Coronary artery (tissue), 2 donors: ENCODE data around the gene BTBD7.

Experiments
- DNase-seq: peaks from one replicate; pipeline ENCODE4 v3.0.0-alpha.2; 2017; ENCODE audit warnings: low spot score
- H3K27ac ChIP-seq, 2 donors: fragments of 200-600 bp; sonication (generic); one replicate each; pipeline ENCODE4 v1.5.1; 2016 to 2019
- H3K4me3 ChIP-seq: fragments of 200-600 bp; sonication (generic); 2 replicates; pipeline ENCODE4 v1.5.1; 2016; ENCODE audit warnings: mild to moderate bottlenecking, moderate library complexity
- TF ChIP-seq, protein P1 (sequence below): fragments of 200-600 bp; sonication (generic); IDR thresholded peaks from one replicate; pipeline ENCODE4 v1.5.1; 2019; ENCODE audit warnings: antibody characterized with exemption

The BTBD7 gene

DNA sequence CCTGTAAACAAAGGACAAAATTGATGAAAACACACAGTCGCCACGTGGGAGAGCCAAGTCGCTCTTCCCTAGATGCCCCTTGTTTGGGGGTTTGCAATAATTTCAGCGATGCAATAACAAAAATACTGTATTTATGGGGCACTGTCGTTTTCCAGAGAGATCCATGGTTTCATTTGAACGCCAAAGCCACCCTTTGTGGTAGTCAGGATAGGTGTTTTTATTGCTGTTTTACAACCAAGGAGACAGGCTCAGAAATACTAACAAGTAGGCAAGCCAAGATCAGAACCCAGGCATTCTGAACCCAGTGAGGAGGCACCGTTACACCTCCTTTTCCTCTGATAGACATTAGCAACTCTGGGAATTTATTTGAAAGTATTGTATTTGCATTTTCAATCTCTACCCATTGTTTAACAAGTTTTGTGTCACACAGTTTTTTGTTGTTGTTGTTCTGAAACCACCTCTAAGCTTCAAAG, 831 bp upstream of the BTBD7 start:
- H3K4me3 ChIP-seq, result peak overlapping the region; percentile 98
- H3K27ac ChIP-seq, result peak overlapping the region; percentile 95 to 100
- TF ChIP-seq, protein P1, sequence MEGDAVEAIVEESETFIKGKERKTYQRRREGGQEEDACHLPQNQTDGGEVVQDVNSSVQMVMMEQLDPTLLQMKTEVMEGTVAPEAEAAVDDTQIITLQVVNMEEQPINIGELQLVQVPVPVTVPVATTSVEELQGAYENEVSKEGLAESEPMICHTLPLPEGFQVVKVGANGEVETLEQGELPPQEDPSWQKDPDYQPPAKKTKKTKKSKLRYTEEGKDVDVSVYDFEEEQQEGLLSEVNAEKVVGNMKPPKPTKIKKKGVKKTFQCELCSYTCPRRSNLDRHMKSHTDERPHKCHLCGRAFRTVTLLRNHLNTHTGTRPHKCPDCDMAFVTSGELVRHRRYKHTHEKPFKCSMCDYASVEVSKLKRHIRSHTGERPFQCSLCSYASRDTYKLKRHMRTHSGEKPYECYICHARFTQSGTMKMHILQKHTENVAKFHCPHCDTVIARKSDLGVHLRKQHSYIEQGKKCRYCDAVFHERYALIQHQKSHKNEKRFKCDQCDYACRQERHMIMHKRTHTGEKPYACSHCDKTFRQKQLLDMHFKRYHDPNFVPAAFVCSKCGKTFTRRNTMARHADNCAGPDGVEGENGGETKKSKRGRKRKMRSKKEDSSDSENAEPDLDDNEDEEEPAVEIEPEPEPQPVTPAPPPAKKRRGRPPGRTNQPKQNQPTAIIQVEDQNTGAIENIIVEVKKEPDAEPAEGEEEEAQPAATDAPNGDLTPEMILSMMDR, result no peak
- no peak for DNase-seq

DNA sequence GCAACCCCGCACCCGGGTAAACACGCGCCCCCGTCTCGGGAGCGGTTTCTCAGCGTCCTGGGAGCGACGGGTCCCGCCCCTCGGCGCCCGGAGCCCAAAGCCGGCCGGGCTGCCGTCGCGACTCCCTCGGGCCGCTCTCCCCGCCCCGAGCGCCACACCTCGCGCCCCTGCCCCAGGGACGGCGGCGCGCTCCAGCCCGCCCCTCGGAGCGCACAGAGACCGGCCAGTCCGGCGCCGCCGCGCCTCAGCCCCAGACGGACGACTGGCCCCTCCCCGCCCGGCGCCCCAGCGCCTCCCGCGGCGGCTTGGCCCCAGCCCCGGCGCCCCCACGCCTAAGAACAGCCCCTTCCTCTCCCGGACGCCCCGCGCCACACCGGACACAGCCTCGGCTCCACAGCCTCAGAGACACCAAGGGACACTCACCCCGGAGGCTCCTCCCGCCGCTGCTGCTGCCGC, 411 bp downstream of the BTBD7 start:
- H3K4me3 ChIP-seq, result peak overlapping the region; percentile 98

DNA sequence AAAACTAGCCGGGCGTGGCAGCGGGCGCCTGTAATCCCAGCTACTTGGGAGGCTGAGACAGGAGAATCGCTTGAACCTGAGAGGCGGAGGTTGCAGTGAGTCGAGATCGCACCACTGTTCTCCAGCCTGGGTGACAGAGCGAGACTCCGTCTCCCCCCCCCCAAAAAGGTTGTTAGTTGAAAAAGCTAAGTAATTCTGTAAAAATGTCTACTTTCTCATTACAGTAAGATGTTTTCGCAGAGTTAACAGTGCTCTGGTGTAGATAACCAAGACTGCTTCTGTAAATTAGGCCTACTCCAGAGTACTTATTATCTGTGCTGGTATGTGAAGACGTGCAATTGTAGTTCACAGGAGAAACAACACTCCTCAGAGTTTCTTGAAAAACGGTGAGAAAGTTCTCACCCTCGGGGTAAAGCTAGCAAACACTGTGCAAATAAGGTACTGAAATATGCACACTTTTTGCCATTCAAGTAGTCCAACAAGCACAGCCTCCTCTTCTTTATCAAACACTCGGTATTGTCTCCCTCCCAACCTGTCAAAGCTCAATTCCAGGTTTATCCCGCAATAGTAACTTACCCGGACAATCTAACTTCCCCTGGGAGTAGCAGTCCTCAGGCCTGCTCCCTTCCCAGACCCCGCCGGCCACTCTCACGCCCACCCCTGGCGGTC, 974 bp downstream of the BTBD7 start:
- TF ChIP-seq, protein P1, result no peak
- DNase-seq, result no peak
- Histone ChIP-seq H3K4me3 (peak overlapping the region; percentile 98), H3K27ac (peak overlapping the region; percentile 95 to 100)

More for the DNA sequence above, 411 bp downstream of the BTBD7 start:
- DNase-seq, result peak; percentile 75
- peak overlapping the region; percentile 95 to 100 for H3K27ac ChIP-seq
- TF ChIP-seq, protein P1, result no peak

DNA sequence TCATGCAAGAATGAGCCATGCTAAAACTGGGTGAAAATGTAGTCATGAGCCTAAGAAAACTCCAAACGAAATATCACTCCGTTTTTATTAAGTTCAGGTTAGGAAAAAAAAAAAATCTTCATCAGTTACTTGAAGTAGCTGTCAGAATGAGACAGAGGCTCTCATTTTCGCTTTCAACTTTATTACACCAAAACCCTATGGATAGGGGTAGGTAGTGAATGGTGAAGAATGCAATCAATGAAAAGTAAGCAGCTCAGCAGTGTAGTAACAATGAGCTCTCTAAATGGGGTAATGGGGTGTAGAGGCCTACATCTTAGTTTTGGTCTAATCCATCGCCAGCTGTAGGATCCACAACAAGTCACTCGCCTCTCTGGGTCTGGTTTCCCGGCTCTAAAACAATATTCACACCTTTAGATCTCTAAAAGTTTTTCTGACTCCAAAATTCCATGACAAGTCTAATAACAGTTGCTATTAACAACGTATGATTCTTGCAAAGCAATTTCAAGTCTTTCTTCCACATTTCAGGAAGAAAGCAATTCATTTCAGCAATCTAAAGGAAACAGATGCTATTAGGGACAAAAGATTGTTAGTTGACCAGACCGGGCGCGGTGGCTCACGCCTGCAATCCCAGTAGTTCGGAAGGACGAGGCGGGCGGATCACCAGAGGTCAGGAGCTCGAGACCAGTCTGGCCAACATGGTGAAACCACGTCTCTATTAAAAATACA, 1.7 kb downstream of the BTBD7 start:
- Histone ChIP-seq H3K4me3 (peak overlapping the region; percentile 98), H3K27ac (peak overlapping the region in 1 of 2 donors; percentile 100)
- no peak for DNase-seq
- TF ChIP-seq, protein P1, result no peak

DNA sequence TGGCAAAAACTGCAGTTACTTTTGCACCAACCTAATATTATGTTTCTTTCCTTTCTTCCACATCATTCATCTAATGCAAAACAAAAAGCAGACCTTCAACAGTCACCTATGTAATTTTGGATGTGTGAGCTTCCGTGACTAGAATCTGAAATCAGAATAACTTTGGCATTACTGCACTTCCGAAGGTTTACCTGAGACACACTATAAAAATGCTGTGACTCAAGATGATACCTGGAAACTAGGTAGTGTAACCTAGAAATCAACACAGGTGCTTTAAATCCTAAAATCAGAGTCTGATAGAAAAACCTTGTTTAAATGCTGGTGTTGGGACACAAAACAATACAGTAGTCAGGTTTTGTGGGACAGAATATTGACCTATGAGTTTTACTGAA, 2.2 kb downstream of the BTBD7 start:
- no peak for DNase-seq
- TF ChIP-seq, protein P1, result no peak
- no peak overlapping the region for H3K27ac ChIP-seq
- H3K4me3 ChIP-seq, result no peak overlapping the region

DNA sequence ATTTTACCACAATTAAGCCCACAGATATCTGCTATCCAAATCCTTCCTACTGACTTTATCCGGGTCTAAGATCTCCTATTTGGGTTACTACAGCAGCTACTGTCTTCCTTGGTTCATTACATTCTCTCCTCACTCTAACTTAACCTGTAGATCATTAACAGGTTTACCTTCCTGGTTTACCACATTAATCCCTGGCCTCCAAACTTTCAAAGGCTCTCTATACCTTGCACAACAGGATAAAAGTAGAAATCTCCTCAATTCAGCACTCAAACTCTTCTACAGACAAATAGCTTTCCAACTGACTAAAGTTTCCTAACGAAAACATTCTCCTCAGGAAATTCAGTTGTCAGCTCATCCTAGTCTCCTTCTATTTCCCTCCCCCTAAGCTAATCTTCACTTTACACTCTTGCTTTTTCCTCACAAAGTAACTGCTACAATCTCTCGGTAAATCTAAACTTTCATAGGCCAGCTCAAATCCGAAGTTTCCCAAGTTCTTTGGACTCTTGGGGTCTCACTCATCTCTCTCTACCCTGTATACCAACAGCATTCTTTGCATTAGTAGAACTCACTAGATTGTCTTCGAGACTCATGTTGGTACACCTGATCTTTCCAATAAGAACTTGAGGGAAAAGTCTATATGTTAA, 2.7 kb downstream of the BTBD7 start:
- TF ChIP-seq, protein P1, result no peak
- H3K27ac ChIP-seq, result no peak overlapping the region

More for the DNA sequence above, 2.7 kb downstream of the BTBD7 start:
- no peak overlapping the region for H3K4me3 ChIP-seq
- no peak for DNase-seq
